Measurements from ENCODE around the gene RGS7. TPM values are rescaled to one million over a fixed set of nuclear protein-coding genes. Genes with fewer than 3 reads are reported as not detected.

Gene RGS7
- polyA plus RNA-seq, 2 of the 4 experiments (the other 2 are of a cell fraction) = 0.08 TPM; not detected in 1

DNA sequence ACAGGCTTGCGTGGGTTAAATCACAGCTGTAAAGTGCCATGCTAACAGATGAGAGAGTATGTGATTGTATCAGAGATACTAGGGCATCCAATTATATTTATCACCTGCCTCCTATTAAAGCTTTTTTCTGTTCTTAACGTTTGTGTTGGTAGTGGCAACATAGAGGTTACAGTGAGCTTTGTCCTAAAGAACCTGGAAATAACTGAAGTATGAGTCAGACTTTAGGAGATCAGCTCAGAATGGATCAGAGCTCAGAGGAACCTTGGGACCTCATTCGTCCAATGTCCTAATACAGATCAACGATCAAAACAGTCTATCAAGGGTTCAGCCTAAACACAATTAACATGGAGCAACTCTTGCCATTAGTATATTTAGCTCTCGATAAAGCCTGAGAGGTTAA, 81.0 kb downstream of the RGS7 start:
- H3K4me3 ChIP-seq = no peak overlapping the region
- H3K27ac ChIP-seq = no peak overlapping the region
- ATAC-seq = no peak
- no peaks in the 10 kb centered on the region for H3K4me1 ChIP-seq
- POLR2A ChIA-PET = no interaction called here
- FAIRE-seq = no peak
- DNase-seq (ENCODE audit: low read depth in 1 of 2, low spot score in 1 of 2) = no peak
- TF ChIP-seq TP53 (CRISPR knock-in tag; IDR thresholded peaks at IDR 0.05) (no peak), KDM1A (IDR thresholded peaks at IDR 0.05; ENCODE audit: low read depth) (no peak), RCOR1 (IDR thresholded peaks at IDR 0.05; ENCODE audit: low read depth, low read length) (no peak), ZNF302 (CRISPR knock-in tag; IDR thresholded peaks at IDR 0.05) (no peak), POLR2A (IDR thresholded peaks at IDR 0.05; ENCODE audit: low read length) (no peak), PBX3 (IDR thresholded peaks at IDR 0.05) (no peak), MYC (IDR thresholded peaks at IDR 0.05; ENCODE audit: borderline replicate concordance, low read length) (no peak), EHF (CRISPR knock-in tag; IDR thresholded peaks at IDR 0.05) (no peak)
- TF ChIP-seq, protein P1, sequence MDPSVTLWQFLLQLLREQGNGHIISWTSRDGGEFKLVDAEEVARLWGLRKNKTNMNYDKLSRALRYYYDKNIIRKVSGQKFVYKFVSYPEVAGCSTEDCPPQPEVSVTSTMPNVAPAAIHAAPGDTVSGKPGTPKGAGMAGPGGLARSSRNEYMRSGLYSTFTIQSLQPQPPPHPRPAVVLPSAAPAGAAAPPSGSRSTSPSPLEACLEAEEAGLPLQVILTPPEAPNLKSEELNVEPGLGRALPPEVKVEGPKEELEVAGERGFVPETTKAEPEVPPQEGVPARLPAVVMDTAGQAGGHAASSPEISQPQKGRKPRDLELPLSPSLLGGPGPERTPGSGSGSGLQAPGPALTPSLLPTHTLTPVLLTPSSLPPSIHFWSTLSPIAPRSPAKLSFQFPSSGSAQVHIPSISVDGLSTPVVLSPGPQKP (IDR thresholded peaks at IDR 0.05; ENCODE audit: low read depth, low read length) = no peak
- TF ChIP-seq, protein P2, sequence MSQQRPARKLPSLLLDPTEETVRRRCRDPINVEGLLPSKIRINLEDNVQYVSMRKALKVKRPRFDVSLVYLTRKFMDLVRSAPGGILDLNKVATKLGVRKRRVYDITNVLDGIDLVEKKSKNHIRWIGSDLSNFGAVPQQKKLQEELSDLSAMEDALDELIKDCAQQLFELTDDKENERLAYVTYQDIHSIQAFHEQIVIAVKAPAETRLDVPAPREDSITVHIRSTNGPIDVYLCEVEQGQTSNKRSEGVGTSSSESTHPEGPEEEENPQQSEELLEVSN (IDR thresholded peaks at IDR 0.05; ENCODE audit: borderline replicate concordance, low read depth) = no peak
- CTCF ChIA-PET = interaction anchor here (0.8 kb wide), 1 partner anchor 12 kb away, joined by 3 read pairs; no protein-coding TSS in a partner anchor
- H3K9me3 ChIP-seq = no peaks in the 10 kb centered on the region
- H3K4me2 ChIP-seq = no peak overlapping the region
- 18% methylated on average over 5 of the region's 5 CpGs for WGBS (ENCODE audit: missing lambda C conversion rate)

- Histone ChIP-seq H3K4me1 (no peaks in the 10 kb centered on the region), H3K4me3 (no peak overlapping the region), H3K9me3 (no peaks in the 10 kb centered on the region), H3K27ac (no peak overlapping the region), H3K4me2 (no peak overlapping the region)
- FAIRE-seq (no peak), DNase-seq (ENCODE audit: low read depth in 1 of 2, low spot score in 1 of 2) (no peak), ATAC-seq (no peak)
- ChIA-PET POLR2A (no interaction called here), CTCF (interaction anchor here (0.8 kb wide), 1 partner anchor 12 kb away, joined by 3 read pairs; no protein-coding TSS in a partner anchor)
- WGBS (ENCODE audit: missing lambda C conversion rate) = 2% methylated on average over 5 of the region's 5 CpGs
- TF ChIP-seq EP300 (IDR thresholded peaks at IDR 0.05) = no peak
- no peak for TF ChIP-seq JUNB (IDR thresholded peaks at IDR 0.05)
- TF ChIP-seq, protein P3, sequence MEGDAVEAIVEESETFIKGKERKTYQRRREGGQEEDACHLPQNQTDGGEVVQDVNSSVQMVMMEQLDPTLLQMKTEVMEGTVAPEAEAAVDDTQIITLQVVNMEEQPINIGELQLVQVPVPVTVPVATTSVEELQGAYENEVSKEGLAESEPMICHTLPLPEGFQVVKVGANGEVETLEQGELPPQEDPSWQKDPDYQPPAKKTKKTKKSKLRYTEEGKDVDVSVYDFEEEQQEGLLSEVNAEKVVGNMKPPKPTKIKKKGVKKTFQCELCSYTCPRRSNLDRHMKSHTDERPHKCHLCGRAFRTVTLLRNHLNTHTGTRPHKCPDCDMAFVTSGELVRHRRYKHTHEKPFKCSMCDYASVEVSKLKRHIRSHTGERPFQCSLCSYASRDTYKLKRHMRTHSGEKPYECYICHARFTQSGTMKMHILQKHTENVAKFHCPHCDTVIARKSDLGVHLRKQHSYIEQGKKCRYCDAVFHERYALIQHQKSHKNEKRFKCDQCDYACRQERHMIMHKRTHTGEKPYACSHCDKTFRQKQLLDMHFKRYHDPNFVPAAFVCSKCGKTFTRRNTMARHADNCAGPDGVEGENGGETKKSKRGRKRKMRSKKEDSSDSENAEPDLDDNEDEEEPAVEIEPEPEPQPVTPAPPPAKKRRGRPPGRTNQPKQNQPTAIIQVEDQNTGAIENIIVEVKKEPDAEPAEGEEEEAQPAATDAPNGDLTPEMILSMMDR (IDR thresholded peaks at IDR 0.05) = no peak
- TF ChIP-seq, protein P4, sequence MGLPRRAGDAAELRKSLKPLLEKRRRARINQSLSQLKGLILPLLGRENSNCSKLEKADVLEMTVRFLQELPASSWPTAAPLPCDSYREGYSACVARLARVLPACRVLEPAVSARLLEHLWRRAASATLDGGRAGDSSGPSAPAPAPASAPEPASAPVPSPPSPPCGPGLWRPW (IDR thresholded peaks at IDR 0.05) = no peak
- TF ChIP-seq HEYL (CRISPR knock-in tag; IDR thresholded peaks at IDR 0.05) = no peak
- no peak for TF ChIP-seq RCOR1 (IDR thresholded peaks at IDR 0.05; ENCODE audit: low read depth, low read length)
- no peak for TF ChIP-seq KDM1A (IDR thresholded peaks at IDR 0.05; ENCODE audit: low read depth)
- no peak for TF ChIP-seq ZNF302 (CRISPR knock-in tag; IDR thresholded peaks at IDR 0.05)
- TF ChIP-seq TP53 (CRISPR knock-in tag; IDR thresholded peaks at IDR 0.05) = no peak
- no peak for TF ChIP-seq ZSCAN20 (CRISPR knock-in tag; IDR thresholded peaks at IDR 0.05)
- TF ChIP-seq HOXA7 (CRISPR knock-in tag; IDR thresholded peaks at IDR 0.05) = no peak
- TF ChIP-seq RNF2 (IDR thresholded peaks at IDR 0.05; ENCODE audit: borderline replicate concordance, low read depth) = no peak
- TF ChIP-seq, protein P5, sequence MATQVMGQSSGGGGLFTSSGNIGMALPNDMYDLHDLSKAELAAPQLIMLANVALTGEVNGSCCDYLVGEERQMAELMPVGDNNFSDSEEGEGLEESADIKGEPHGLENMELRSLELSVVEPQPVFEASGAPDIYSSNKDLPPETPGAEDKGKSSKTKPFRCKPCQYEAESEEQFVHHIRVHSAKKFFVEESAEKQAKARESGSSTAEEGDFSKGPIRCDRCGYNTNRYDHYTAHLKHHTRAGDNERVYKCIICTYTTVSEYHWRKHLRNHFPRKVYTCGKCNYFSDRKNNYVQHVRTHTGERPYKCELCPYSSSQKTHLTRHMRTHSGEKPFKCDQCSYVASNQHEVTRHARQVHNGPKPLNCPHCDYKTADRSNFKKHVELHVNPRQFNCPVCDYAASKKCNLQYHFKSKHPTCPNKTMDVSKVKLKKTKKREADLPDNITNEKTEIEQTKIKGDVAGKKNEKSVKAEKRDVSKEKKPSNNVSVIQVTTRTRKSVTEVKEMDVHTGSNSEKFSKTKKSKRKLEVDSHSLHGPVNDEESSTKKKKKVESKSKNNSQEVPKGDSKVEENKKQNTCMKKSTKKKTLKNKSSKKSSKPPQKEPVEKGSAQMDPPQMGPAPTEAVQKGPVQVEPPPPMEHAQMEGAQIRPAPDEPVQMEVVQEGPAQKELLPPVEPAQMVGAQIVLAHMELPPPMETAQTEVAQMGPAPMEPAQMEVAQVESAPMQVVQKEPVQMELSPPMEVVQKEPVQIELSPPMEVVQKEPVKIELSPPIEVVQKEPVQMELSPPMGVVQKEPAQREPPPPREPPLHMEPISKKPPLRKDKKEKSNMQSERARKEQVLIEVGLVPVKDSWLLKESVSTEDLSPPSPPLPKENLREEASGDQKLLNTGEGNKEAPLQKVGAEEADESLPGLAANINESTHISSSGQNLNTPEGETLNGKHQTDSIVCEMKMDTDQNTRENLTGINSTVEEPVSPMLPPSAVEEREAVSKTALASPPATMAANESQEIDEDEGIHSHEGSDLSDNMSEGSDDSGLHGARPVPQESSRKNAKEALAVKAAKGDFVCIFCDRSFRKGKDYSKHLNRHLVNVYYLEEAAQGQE (IDR thresholded peaks at IDR 0.05) = no peak
These were observed 81.8 kb downstream of the RGS7 start for GRCh38 chr1:241275226-241275625.
